Liver (tissue), 9 donors: ENCODE data around the gene TGM5. TPM values are rescaled to one million over a fixed set of nuclear protein-coding genes. Genes with fewer than 3 reads are reported as not detected.

Source experiments
- DNase-seq: peaks from one replicate; pipeline ENCODE4 v3.0.0-alpha.2; 2017; ENCODE audit warnings: low spot score
- H3K27ac ChIP-seq, 2 donors: one replicate each; pipeline ENCODE4 v1.7.0; 2013; ENCODE audit warnings: inconsistent platforms in 2 of 2, low read length in 2 of 2, control low read depth in 1 of 2, low read depth in 1 of 2, mild to moderate bottlenecking in 1 of 2
- H3K27me3 ChIP-seq, 4 donors: one replicate each; pipeline versions ENCODE4 v1.6.1 to v1.7.0; 2013; ENCODE audit warnings: low read length in 3 of 4, inconsistent platforms in 1 of 4, mild to moderate bottlenecking in 1 of 4, moderate library complexity in 1 of 4; ENCODE audit not compliant: control insufficient read depth in 4 of 4, insufficient read depth in 4 of 4
- H3K36me3 ChIP-seq, 4 donors: one replicate each; pipeline versions ENCODE4 v1.6.1 to v1.7.0; 2013; ENCODE audit warnings: low read length in 3 of 4, mild to moderate bottlenecking in 3 of 4, low read depth in 1 of 4, moderate library complexity in 1 of 4; ENCODE audit not compliant: control insufficient read depth in 4 of 4, insufficient read depth in 3 of 4
- H3K4me1 ChIP-seq, 4 donors: one replicate each; pipeline versions ENCODE4 v1.6.1 to v1.7.0; 2013; ENCODE audit warnings: low read length in 3 of 4, mild to moderate bottlenecking in 3 of 4, moderate library complexity in 1 of 4; ENCODE audit not compliant: control insufficient read depth in 4 of 4, insufficient read depth in 4 of 4
- H3K4me3 ChIP-seq, 3 donors: one replicate each; pipeline versions ENCODE4 v1.6.1 to v1.7.0; 2013; ENCODE audit warnings: low read length in 3 of 3, control low read depth in 1 of 3, low read depth in 1 of 3, mild to moderate bottlenecking in 1 of 3
- H3K9ac ChIP-seq, 2 donors: one replicate each; pipeline ENCODE4 v1.7.0; 2013; ENCODE audit warnings: low read length in 2 of 2, mild to moderate bottlenecking in 2 of 2, moderate library complexity in 2 of 2, control low read depth in 1 of 2, low read depth in 1 of 2
- H3K9me3 ChIP-seq, 4 donors: one replicate each; pipeline versions ENCODE4 v1.6.1 to v1.7.0; 2013; ENCODE audit warnings: low read length in 3 of 4; ENCODE audit not compliant: control insufficient read depth in 4 of 4
- CTCF ChIP-seq: fragments of 150-350 bp; IDR thresholded peaks from 2 replicates; pipeline ENCODE4 v1.5.1; 2017; ENCODE audit warnings: improper control_type of control experiment, low read depth, low read length; ENCODE audit not compliant: missing input control
- EGR1 ChIP-seq, 2 donors: IDR thresholded peaks; 2 replicates each; pipeline ENCODE4 v1.6.1; 2016 to 2018; ENCODE audit warnings: antibody characterized with exemption in 2 of 2, low read depth in 2 of 2
- FOXA1 ChIP-seq: IDR thresholded peaks from 2 replicates; pipeline ENCODE4 v1.6.1; 2016; ENCODE audit warnings: antibody characterized with exemption
- FOXA2 ChIP-seq: IDR thresholded peaks from 2 replicates; pipeline ENCODE4 v1.6.1; 2016; ENCODE audit warnings: antibody characterized with exemption
- GABPA ChIP-seq, 2 donors: IDR thresholded peaks in 1 of 2; conservative IDR thresholded peaks in 1 of 2; 2 replicates each; pipeline ENCODE4 v1.6.1; 2016; ENCODE audit warnings: antibody characterized with exemption in 2 of 2, mild to moderate bottlenecking in 1 of 2, moderate library complexity in 1 of 2
- HNF4A ChIP-seq, 2 donors: conservative IDR thresholded peaks; 2 replicates each; pipeline ENCODE4 v1.6.1; 2016; ENCODE audit warnings: antibody characterized with exemption in 2 of 2, mild to moderate bottlenecking in 2 of 2
- JUND ChIP-seq, 2 donors: IDR thresholded peaks; 2 replicates each; pipeline ENCODE4 v1.6.1; 2016; ENCODE audit warnings: antibody characterized with exemption in 2 of 2
- NR2F2 ChIP-seq: IDR thresholded peaks from 2 replicates; pipeline ENCODE4 v1.6.1; 2016; ENCODE audit warnings: antibody characterized with exemption
- RAD21 ChIP-seq, 2 donors: IDR thresholded peaks; 2 replicates each; pipeline ENCODE4 v1.6.1; 2016; ENCODE audit warnings: antibody characterized with exemption in 2 of 2, mild to moderate bottlenecking in 2 of 2
- REST ChIP-seq: IDR thresholded peaks from 2 replicates; pipeline ENCODE4 v1.6.1; 2016; ENCODE audit warnings: antibody characterized with exemption, mild to moderate bottlenecking
- RXRA ChIP-seq, 2 donors: IDR thresholded peaks; 2 replicates each; pipeline ENCODE4 v1.6.1; 2017 to 2018; ENCODE audit warnings: antibody characterized with exemption in 2 of 2, mild to moderate bottlenecking in 1 of 2
- YY1 ChIP-seq: IDR thresholded peaks from 2 replicates; pipeline ENCODE4 v1.6.1; 2016; ENCODE audit warnings: antibody characterized with exemption, mild to moderate bottlenecking
- ZBTB33 ChIP-seq: IDR thresholded peaks from 2 replicates; pipeline ENCODE4 v1.6.1; 2016; ENCODE audit warnings: antibody characterized with exemption
- WGBS: extraction: QIAGEN DNeasy Blood & Tissue Kit; methylation state at CpG from one replicate; pipeline ENCODE4 v1.1.7; 2013; 5-methylcytosine and 5-hydroxymethylcytosine counted together
- polyA plus RNA-seq, 2 donors: library from polyadenylated mRNA; stranded (reverse) in 1 of 2; unstranded in 1 of 2; fragments of 200-250 nt in 1 of 2; fragments of >200 nt in 1 of 2; fragmentation: Nextera tagmentation in 1 of 2; extraction: Ambion mirVana in 1 of 2; gene quantifications; one replicate each; pipeline versions ENCODE4 v1.2.1 to v1.2.3, GENCODE V29; 2013 to 2015
- total RNA-seq, 2 donors: library from RNA; depleted of rRNA; stranded (reverse); fragments of >200 nt; gene quantifications; one replicate each; pipeline ENCODE4 v1.2.3, GENCODE V29; 2014
- TF ChIP-seq, protein P1 (sequence below): IDR thresholded peaks from 2 replicates; pipeline ENCODE4 v1.6.1; 2016; ENCODE audit warnings: antibody characterized with exemption
- TF ChIP-seq, protein P2 (sequence below): IDR thresholded peaks from 2 replicates; pipeline ENCODE4 v1.6.1; 2016; ENCODE audit warnings: antibody characterized with exemption
- donor health status: healthy.
- donor health status: healthy.
- donor health status: healthy.
- donor health status: healthy.
- donor health status: healthy.

The TGM5 gene
- total and polyA plus RNA-seq, 4 donors, result not detected

- peaks cover 0 to 12% (median 9%) of the 10 kb centered on the region in 4 donors for H3K4me1 ChIP-seq
- no peak overlapping the region for H3K4me3 ChIP-seq
- no peak for DNase-seq
- no peaks in the 10 kb centered on the region for H3K27me3 ChIP-seq
- WGBS, result 86% methylated on average over 9 of the region's 9 CpGs
- H3K9ac ChIP-seq, result no peak overlapping the region
- H3K9me3 ChIP-seq, result no peaks in the 10 kb centered on the region
- TF ChIP-seq RXRA (IDR thresholded peaks at IDR 0.05) (no peak), NR2F2 (no peak), YY1 (no peak), REST (no peak), FOXA1 (no peak), RAD21 (IDR thresholded peaks at IDR 0.05) (no peak), EGR1 (IDR thresholded peaks at IDR 0.05; ENCODE audit: low read depth in 2 of 2) (no peak), JUND (IDR thresholded peaks at IDR 0.05) (no peak), CTCF (no peak), ZBTB33 (no peak), FOXA2 (no peak), GABPA (IDR thresholded peaks at IDR 0.05 in 1 of 2, conservative IDR thresholded peaks at IDR 0.05 in 1 of 2) (no peak), HNF4A (conservative IDR thresholded peaks at IDR 0.05) (no peak)
- TF ChIP-seq, protein P1, sequence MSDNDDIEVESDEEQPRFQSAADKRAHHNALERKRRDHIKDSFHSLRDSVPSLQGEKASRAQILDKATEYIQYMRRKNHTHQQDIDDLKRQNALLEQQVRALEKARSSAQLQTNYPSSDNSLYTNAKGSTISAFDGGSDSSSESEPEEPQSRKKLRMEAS, result no peak
- TF ChIP-seq, protein P2, sequence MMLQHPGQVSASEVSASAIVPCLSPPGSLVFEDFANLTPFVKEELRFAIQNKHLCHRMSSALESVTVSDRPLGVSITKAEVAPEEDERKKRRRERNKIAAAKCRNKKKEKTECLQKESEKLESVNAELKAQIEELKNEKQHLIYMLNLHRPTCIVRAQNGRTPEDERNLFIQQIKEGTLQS, result no peak
- peaks cover 0 to 8% (median 2%) of the 10 kb centered on the region in 4 donors for H3K36me3 ChIP-seq
- peak overlapping the region in 1 of 2 donors; percentile 89 for H3K27ac ChIP-seq
Measured at GRCh38 chr15:43184407-43185124, 82.2 kb downstream of the TGM5 start.
